K562 (cell line): ENCODE data around the gene FBXL13. TPM values are rescaled to one million over a fixed set of nuclear protein-coding genes. Genes with fewer than 3 reads are reported as not detected.

ENCODE experiments used
- ELF1 ChIP-seq: fragments of 200-800 bp; sonication (Bioruptor generic); IDR thresholded peaks from 2 replicates; pipeline ENCODE4 v1.6.1; 2016; ENCODE audit warnings: missing genetic modification characterization, missing compliant biosample characterization
- POLR2AphosphoS5 ChIP-seq: IDR thresholded peaks from 2 replicates; pipeline ENCODE4 v1.6.1; 2011; ENCODE audit warnings: mild to moderate bottlenecking, low read depth, low read length, moderate library complexity; ENCODE audit not compliant: control insufficient read depth, insufficient read depth
- SIN3B ChIP-seq: fragments of 450-650 bp; IDR thresholded peaks from 2 replicates; pipeline ENCODE4 v1.6.1; 2017; ENCODE audit warnings: low read depth, mild to moderate bottlenecking, moderate library complexity
- TOE1 ChIP-seq, 2 experiments: fragments of 450-650 bp in 1 of 2; sonication (generic) in 1 of 2; formaldehyde crosslinking in 1 of 2; IDR thresholded peaks; 2 replicates each; pipeline versions ENCODE4 v1.7.1 to v1.8.0; 2016 to 2022; ENCODE audit warnings: borderline replicate concordance in 2 of 2, mild to moderate bottlenecking in 2 of 2, antibody characterized with exemption in 1 of 2, inconsistent platforms in 1 of 2, low read depth in 1 of 2, missing genetic modification reagents in 1 of 2, moderate library complexity in 1 of 2
- ZNF707 ChIP-seq: fragments of 250-450 bp; sonication (Bioruptor Pico); conservative IDR thresholded peaks from 2 replicates; pipeline ENCODE4 v1.8.0; 2022; ENCODE audit warnings: inconsistent platforms, mild to moderate bottlenecking, moderate library complexity
- polyA plus RNA-seq, 8 experiments: library from polyadenylated mRNA; depleted of rRNA in 4 of 8; stranded (reverse) in 5 of 8; unstranded in 3 of 8; fragments of >200 nt; fragmentation: Nextera tagmentation in 2 of 8; fragmentation: Illumina TruSeq in 1 of 8; extraction: Ambion mirVana in 2 of 8; extraction: Trizol in 1 of 8; gene quantifications; 2 replicates each; pipeline versions ENCODE4 v1.2.1 to v1.2.3, GENCODE V29; 2011 to 2014; ENCODE audit warnings: inconsistent platforms in 1 of 8, missing spikeins in 1 of 8
- total RNA-seq, 7 experiments: library from RNA; depleted of rRNA in 6 of 7; stranded (reverse); fragments of >200 nt in 6 of 7; fragmentation: Illumina TruSeq in 2 of 7; extraction: Trizol in 2 of 7; gene quantifications; 2 replicates each; pipeline versions ENCODE4 v1.2.1 to v1.2.3, GENCODE V29; 2011 to 2021; ENCODE audit warnings: low replicate concordance in 1 of 7
- TF ChIP-seq, protein P1 (sequence below): fragments of 450-650 bp; IDR thresholded peaks from 2 replicates; pipeline ENCODE4 v1.6.1; 2017; ENCODE audit warnings: antibody characterized with exemption, mild to moderate bottlenecking
- TF ChIP-seq, protein P2 (sequence below): fragments of 250-450 bp; sonication (Bioruptor Pico); IDR thresholded peaks from 2 replicates; pipeline ENCODE4 v1.5.1; 2021; ENCODE audit warnings: mild to moderate bottlenecking
- TF ChIP-seq, protein P3 (sequence below): fragments of 250-450 bp; sonication (Bioruptor Pico); IDR thresholded peaks from 2 replicates; pipeline ENCODE4 v1.5.0; 2021

The FBXL13 gene
- total and polyA plus RNA-seq, 9 of the 15 experiments (the other 6 are each of a cell fraction or from before 2014, with no cell fraction given), result 16.3 to 55.0 (median 25.4) TPM

DNA sequence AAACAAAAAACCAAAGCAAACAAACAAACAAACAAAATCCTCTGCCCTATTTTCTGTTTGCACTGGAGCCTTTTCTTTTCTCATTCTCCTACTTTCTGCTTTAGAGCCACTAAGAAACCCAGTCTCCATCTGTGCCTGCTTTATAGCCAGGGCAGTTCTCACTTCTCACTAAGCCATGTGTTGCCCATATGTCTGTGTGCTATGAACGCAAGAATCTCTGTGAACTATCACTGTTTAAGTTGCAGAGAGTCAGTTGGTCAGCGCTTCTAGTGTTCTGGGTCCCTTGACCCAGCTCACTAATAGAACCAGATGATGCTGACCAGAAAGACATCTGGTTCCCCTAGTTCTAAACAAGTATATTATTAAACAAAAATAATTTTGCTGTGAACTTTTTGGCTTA is 244.4 kb downstream of the FBXL13 start (continued):
- TF ChIP-seq, protein P1, sequence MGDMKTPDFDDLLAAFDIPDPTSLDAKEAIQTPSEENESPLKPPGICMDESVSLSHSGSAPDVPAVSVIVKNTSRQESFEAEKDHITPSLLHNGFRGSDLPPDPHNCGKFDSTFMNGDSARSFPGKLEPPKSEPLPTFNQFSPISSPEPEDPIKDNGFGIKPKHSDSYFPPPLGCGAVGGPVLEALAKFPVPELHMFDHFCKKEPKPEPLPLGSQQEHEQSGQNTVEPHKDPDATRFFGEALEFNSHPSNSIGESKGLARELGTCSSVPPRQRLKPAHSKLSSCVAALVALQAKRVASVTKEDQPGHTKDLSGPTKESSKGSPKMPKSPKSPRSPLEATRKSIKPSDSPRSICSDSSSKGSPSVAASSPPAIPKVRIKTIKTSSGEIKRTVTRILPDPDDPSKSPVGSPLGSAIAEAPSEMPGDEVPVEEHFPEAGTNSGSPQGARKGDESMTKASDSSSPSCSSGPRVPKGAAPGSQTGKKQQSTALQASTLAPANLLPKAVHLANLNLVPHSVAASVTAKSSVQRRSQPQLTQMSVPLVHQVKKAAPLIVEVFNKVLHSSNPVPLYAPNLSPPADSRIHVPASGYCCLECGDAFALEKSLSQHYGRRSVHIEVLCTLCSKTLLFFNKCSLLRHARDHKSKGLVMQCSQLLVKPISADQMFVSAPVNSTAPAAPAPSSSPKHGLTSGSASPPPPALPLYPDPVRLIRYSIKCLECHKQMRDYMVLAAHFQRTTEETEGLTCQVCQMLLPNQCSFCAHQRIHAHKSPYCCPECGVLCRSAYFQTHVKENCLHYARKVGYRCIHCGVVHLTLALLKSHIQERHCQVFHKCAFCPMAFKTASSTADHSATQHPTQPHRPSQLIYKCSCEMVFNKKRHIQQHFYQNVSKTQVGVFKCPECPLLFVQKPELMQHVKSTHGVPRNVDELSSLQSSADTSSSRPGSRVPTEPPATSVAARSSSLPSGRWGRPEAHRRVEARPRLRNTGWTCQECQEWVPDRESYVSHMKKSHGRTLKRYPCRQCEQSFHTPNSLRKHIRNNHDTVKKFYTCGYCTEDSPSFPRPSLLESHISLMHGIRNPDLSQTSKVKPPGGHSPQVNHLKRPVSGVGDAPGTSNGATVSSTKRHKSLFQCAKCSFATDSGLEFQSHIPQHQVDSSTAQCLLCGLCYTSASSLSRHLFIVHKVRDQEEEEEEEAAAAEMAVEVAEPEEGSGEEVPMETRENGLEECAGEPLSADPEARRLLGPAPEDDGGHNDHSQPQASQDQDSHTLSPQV, result no peak
- TF ChIP-seq SIN3B (no peak), POLR2AphosphoS5 (no peak), ZNF707 (CRISPR knock-in tag) (no peak), ELF1 (tag) (no peak), TOE1 (IDR thresholded peaks at IDR 0.05; ENCODE audit: borderline replicate concordance) (no peak), TOE1 (CRISPR knock-in tag; IDR thresholded peaks at IDR 0.05; ENCODE audit: borderline replicate concordance, low read depth) (no peak)
- TF ChIP-seq, protein P2, sequence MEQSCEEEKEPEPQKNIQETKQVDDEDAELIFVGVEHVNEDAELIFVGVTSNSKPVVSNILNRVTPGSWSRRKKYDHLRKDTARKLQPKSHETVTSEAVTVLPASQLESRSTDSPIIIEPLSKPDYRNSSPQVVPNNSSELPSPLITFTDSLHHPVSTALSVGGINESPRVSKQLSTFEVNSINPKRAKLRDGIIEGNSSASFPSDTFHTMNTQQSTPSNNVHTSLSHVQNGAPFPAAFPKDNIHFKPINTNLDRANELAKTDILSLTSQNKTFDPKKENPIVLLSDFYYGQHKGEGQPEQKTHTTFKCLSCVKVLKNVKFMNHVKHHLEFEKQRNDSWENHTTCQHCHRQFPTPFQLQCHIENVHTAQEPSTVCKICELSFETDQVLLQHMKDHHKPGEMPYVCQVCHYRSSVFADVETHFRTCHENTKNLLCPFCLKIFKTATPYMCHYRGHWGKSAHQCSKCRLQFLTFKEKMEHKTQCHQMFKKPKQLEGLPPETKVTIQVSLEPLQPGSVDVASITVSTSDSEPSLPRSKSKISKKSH, result no peak
- TF ChIP-seq, protein P3, sequence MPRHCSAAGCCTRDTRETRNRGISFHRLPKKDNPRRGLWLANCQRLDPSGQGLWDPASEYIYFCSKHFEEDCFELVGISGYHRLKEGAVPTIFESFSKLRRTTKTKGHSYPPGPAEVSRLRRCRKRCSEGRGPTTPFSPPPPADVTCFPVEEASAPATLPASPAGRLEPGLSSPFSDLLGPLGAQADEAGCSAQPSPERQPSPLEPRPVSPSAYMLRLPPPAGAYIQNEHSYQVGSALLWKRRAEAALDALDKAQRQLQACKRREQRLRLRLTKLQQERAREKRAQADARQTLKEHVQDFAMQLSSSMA (CRISPR knock-in tag), result no peak
- TF ChIP-seq, all 486 proteins: peak for 0
